GM12878 (cell line): ENCODE results near the gene LEF1.

ENCODE experiments used
- CHD4 ChIP-seq: fragments of 200-600 bp; sonication (generic); IDR thresholded peaks from 2 replicates; pipeline ENCODE4 v1.6.1; 2016; ENCODE audit warnings: mild to moderate bottlenecking
- CREM ChIP-seq: IDR thresholded peaks from 2 replicates; pipeline ENCODE4 v1.6.1; 2014; ENCODE audit warnings: antibody characterized with exemption, low read depth
- FOS ChIP-seq: IDR thresholded peaks from 3 replicates; pipeline ENCODE4 v1.6.1; 2011; ENCODE audit warnings: borderline replicate concordance; ENCODE audit not compliant: insufficient read length; ENCODE audit errors: extremely low read depth
- MTA2 ChIP-seq: fragments of 450-650 bp; IDR thresholded peaks from 2 replicates; pipeline ENCODE4 v1.6.1; 2016; ENCODE audit warnings: low read depth, mild to moderate bottlenecking, moderate library complexity
- MXI1 ChIP-seq: fragments of 150-350 bp; IDR thresholded peaks from 2 replicates; pipeline ENCODE4 v1.6.1; 2011; ENCODE audit warnings: low read depth, mild to moderate bottlenecking, inconsistent platforms, low read length, improper control_type of control experiment
- TF ChIP-seq, protein P1 (sequence below): IDR thresholded peaks from 2 replicates; pipeline ENCODE4 v1.6.1; 2012; ENCODE audit warnings: mild to moderate bottlenecking, low read depth, low read length
- TF ChIP-seq, protein P2 (sequence below), 3 experiments: IDR thresholded peaks in 2 of 3; conservative IDR thresholded peaks in 1 of 3; 2 replicates each; pipeline ENCODE4 v1.5.1; 2011; ENCODE audit warnings: low read depth in 3 of 3, low read length in 3 of 3, mild to moderate bottlenecking in 3 of 3, control low read depth in 2 of 3, moderate library complexity in 2 of 3, inconsistent platforms in 1 of 3, mixed read lengths in 1 of 3; ENCODE audit not compliant: control insufficient read depth in 2 of 3, insufficient read depth in 1 of 3; ENCODE audit errors: extremely low read depth in 1 of 3

DNA sequence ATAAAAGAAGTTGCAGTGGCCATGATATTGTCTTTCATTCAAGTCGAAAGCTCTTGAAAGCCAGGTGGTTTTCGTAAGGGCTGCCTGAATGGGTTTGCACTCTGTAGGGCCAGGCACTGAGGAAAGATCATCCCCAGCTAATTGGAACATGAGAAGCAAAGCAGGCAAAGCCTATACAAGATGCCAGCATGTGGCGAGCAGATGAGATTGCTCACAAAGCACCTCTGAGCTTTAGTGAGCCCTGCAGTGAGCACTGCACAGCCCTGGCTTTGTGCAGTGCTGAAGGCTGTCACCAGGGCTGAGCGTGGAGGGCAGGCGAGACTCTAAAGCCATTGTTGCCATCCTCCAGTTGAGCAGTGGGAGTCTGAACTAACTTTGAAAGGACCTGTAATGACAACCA is 125.2 kb downstream of the LEF1 start:
- TF ChIP-seq CREM = no peak
- no peak for TF ChIP-seq MXI1
- TF ChIP-seq, protein P1, sequence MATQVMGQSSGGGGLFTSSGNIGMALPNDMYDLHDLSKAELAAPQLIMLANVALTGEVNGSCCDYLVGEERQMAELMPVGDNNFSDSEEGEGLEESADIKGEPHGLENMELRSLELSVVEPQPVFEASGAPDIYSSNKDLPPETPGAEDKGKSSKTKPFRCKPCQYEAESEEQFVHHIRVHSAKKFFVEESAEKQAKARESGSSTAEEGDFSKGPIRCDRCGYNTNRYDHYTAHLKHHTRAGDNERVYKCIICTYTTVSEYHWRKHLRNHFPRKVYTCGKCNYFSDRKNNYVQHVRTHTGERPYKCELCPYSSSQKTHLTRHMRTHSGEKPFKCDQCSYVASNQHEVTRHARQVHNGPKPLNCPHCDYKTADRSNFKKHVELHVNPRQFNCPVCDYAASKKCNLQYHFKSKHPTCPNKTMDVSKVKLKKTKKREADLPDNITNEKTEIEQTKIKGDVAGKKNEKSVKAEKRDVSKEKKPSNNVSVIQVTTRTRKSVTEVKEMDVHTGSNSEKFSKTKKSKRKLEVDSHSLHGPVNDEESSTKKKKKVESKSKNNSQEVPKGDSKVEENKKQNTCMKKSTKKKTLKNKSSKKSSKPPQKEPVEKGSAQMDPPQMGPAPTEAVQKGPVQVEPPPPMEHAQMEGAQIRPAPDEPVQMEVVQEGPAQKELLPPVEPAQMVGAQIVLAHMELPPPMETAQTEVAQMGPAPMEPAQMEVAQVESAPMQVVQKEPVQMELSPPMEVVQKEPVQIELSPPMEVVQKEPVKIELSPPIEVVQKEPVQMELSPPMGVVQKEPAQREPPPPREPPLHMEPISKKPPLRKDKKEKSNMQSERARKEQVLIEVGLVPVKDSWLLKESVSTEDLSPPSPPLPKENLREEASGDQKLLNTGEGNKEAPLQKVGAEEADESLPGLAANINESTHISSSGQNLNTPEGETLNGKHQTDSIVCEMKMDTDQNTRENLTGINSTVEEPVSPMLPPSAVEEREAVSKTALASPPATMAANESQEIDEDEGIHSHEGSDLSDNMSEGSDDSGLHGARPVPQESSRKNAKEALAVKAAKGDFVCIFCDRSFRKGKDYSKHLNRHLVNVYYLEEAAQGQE = no peak
- TF ChIP-seq MTA2 = no peak
- TF ChIP-seq, protein P2, sequence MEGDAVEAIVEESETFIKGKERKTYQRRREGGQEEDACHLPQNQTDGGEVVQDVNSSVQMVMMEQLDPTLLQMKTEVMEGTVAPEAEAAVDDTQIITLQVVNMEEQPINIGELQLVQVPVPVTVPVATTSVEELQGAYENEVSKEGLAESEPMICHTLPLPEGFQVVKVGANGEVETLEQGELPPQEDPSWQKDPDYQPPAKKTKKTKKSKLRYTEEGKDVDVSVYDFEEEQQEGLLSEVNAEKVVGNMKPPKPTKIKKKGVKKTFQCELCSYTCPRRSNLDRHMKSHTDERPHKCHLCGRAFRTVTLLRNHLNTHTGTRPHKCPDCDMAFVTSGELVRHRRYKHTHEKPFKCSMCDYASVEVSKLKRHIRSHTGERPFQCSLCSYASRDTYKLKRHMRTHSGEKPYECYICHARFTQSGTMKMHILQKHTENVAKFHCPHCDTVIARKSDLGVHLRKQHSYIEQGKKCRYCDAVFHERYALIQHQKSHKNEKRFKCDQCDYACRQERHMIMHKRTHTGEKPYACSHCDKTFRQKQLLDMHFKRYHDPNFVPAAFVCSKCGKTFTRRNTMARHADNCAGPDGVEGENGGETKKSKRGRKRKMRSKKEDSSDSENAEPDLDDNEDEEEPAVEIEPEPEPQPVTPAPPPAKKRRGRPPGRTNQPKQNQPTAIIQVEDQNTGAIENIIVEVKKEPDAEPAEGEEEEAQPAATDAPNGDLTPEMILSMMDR (IDR thresholded peaks at IDR 0.05 in 2 of 3, conservative IDR thresholded peaks at IDR 0.05 in 1 of 3; ENCODE audit: control insufficient read depth in 2 of 3, extremely low read depth in 1 of 3, insufficient read depth in 1 of 3, low read depth in 3 of 3, low read length in 3 of 3) = no peak
- no peak for TF ChIP-seq FOS
- no peak for TF ChIP-seq CHD4
